ENCODE measurements around the gene DDX54.

Gene DDX54

GRCh38 chr12:113112043-113112899 is 73.0 kb downstream of the DDX54 start:
- no peaks in the 10 kb centered on the region for H3K79me2 ChIP-seq (ENCODE audit: insufficient read depth, low read length)
- H2AFZ ChIP-seq (ENCODE audit: low read length): no peak overlapping the region
- peaks cover 89% of the 10 kb centered on the region for H3K36me3 ChIP-seq (ENCODE audit: insufficient read depth, low read length)

GRCh38 chr12:113111247-113111646 is 74.0 kb downstream of the DDX54 start:
- H4K20me1 ChIP-seq (ENCODE audit: insufficient read depth, low read length): no peaks in the 10 kb centered on the region
- H3K36me3 ChIP-seq (ENCODE audit: insufficient read depth, low read length): peaks cover 89% of the 10 kb centered on the region
- no peak overlapping the region for H3K9ac ChIP-seq (ENCODE audit: low read length)
- no peaks in the 10 kb centered on the region for H3K9me2 ChIP-seq (ENCODE audit: low read depth, low read length)
- H3K4me2 ChIP-seq (ENCODE audit: low read length): no peak overlapping the region
- H3K27ac ChIP-seq (ENCODE audit: low read depth, low read length, poor library complexity, severe bottlenecking): no peak overlapping the region
- H3K4me3 ChIP-seq (ENCODE audit: low read depth, low read length, poor library complexity, severe bottlenecking): no peak overlapping the region
- H2AFZ ChIP-seq (ENCODE audit: low read length): no peak overlapping the region
- H3K79me2 ChIP-seq (ENCODE audit: insufficient read depth, low read length): no peaks in the 10 kb centered on the region
- no peaks in the 10 kb centered on the region for H3K9me3 ChIP-seq (ENCODE audit: low read length)
- H3F3A ChIP-seq (ENCODE audit: insufficient read depth, low read length): 0 out of 2 replicates have a peak, but pooled peaks cover 4% of the 10 kb centered on the region
- H3K27me3 ChIP-seq (ENCODE audit: insufficient read depth, low read length): no peaks in the 10 kb centered on the region
- peaks cover 11% of the 10 kb centered on the region for H3K4me1 ChIP-seq (ENCODE audit: insufficient read depth, low read length, severe bottlenecking)
- no peak for TF ChIP-seq EZH2 (IDR thresholded peaks at IDR 0.05; ENCODE audit: borderline replicate concordance, low read length)
- no peak for TF ChIP-seq CTCF (IDR thresholded peaks at IDR 0.05; ENCODE audit: low read length)

More at GRCh38 chr12:113112043-113112899, 73.0 kb downstream of the DDX54 start:
- no peaks in the 10 kb centered on the region for H3K9me2 ChIP-seq (ENCODE audit: low read depth, low read length)
- TF ChIP-seq CTCF (IDR thresholded peaks at IDR 0.05; ENCODE audit: low read length) (no peak), EZH2 (IDR thresholded peaks at IDR 0.05; ENCODE audit: borderline replicate concordance, low read length) (no peak)
- H3F3A ChIP-seq (ENCODE audit: insufficient read depth, low read length): 0 out of 2 replicates have a peak, but pooled peaks cover 4% of the 10 kb centered on the region
- H4K20me1 ChIP-seq (ENCODE audit: insufficient read depth, low read length): no peaks in the 10 kb centered on the region
- H3K9ac ChIP-seq (ENCODE audit: low read length): no peak overlapping the region
- peaks cover 18% of the 10 kb centered on the region for H3K4me1 ChIP-seq (ENCODE audit: insufficient read depth, low read length, severe bottlenecking)
- no peaks in the 10 kb centered on the region for H3K27me3 ChIP-seq (ENCODE audit: insufficient read depth, low read length)
- H3K4me2 ChIP-seq (ENCODE audit: low read length): no peak overlapping the region
- H3K27ac ChIP-seq (ENCODE audit: low read depth, low read length, poor library complexity, severe bottlenecking): no peak overlapping the region
- no peak overlapping the region for H3K4me3 ChIP-seq (ENCODE audit: low read depth, low read length, poor library complexity, severe bottlenecking)
- H3K9me3 ChIP-seq (ENCODE audit: low read length): no peaks in the 10 kb centered on the region

GRCh38 chr12:113109872-113110599 is 75.2 kb downstream of the DDX54 start:
- no peak for TF ChIP-seq CTCF (IDR thresholded peaks at IDR 0.05; ENCODE audit: low read length)
- no peak for TF ChIP-seq EZH2 (IDR thresholded peaks at IDR 0.05; ENCODE audit: borderline replicate concordance, low read length)
- Histone ChIP-seq H3K9me2 (ENCODE audit: low read depth, low read length) (no peaks in the 10 kb centered on the region), H3K9ac (ENCODE audit: low read length) (no peak overlapping the region), H3F3A (ENCODE audit: insufficient read depth, low read length) (0 out of 2 replicates have a peak, but pooled peaks cover 4% of the 10 kb centered on the region), H3K9me3 (ENCODE audit: low read length) (no peaks in the 10 kb centered on the region), H3K27me3 (ENCODE audit: insufficient read depth, low read length) (no peaks in the 10 kb centered on the region), H4K20me1 (ENCODE audit: insufficient read depth, low read length) (no peaks in the 10 kb centered on the region), H3K4me2 (ENCODE audit: low read length) (no peak overlapping the region), H3K4me1 (ENCODE audit: insufficient read depth, low read length, severe bottlenecking) (peaks cover 14% of the 10 kb centered on the region), H3K36me3 (ENCODE audit: insufficient read depth, low read length) (peaks cover 89% of the 10 kb centered on the region), H2AFZ (ENCODE audit: low read length) (no peak overlapping the region), H3K27ac (ENCODE audit: low read depth, low read length, poor library complexity, severe bottlenecking) (peak overlapping the region; percentile 61), H3K79me2 (ENCODE audit: insufficient read depth, low read length) (no peaks in the 10 kb centered on the region), H3K4me3 (ENCODE audit: low read depth, low read length, poor library complexity, severe bottlenecking) (no peak overlapping the region)
